HS-27A (cell line): Measurements from ENCODE around the gene LAD1.

ENCODE experiments used
- DNase-seq: peaks from one replicate; pipeline ENCODE4 v3.0.0-alpha.2; 2012; ENCODE audit warnings: low read depth, missing footprints

LAD1 gene, protein sequence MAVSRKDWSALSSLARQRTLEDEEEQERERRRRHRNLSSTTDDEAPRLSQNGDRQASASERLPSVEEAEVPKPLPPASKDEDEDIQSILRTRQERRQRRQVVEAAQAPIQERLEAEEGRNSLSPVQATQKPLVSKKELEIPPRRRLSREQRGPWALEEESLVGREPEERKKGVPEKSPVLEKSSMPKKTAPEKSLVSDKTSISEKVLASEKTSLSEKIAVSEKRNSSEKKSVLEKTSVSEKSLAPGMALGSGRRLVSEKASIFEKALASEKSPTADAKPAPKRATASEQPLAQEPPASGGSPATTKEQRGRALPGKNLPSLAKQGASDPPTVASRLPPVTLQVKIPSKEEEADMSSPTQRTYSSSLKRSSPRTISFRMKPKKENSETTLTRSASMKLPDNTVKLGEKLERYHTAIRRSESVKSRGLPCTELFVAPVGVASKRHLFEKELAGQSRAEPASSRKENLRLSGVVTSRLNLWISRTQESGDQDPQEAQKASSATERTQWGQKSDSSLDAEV

DNA sequence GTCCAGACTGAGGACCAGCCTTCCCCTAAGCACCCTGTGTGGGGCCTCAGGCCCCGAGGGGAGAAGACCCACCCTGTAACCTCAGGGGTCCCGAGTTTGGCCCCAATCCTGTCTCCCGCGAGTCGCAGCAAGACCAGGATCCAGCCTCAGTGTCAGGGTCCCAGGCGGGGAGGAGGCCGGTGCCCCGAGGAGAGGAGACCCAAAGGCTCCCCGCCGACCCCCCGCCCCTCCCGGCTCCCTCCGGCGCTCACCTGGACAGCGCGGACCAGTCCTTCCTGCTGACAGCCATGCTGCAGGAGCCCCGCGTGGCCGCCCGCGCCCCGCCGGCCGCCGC is at the start of gene LAD1:
LAD1 (minus strand) TSS at position 307 of the 334 bp plus-strand sequence; CDS start at position 289, 18 bp downstream.
- DNase-seq, result no peak

- DNase-seq, result no peak
Observed at GRCh38 chr1:201447903-201448871, 49.1 kb upstream of the LAD1 start.

DNA sequence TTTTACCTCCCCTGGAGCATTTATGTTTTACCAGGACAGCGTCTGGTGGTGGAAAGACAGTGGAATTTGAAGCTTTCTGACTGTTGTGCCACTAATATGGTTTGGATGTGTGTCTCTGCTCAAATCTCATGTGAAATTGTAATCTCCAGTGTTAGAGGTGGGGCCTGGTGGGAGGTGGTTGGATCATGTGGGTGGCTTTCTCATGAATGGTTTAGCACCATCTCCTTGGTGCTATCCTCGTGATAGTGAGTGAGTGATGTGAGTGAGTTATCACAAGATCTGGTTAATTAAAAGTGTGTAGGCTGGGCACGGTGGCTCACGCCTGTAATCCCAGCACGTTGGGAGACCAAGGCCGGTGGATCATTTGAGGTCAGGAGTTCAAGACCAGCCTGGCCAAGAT is 46.2 kb upstream of the LAD1 start:
- DNase-seq, result no peak

DNA sequence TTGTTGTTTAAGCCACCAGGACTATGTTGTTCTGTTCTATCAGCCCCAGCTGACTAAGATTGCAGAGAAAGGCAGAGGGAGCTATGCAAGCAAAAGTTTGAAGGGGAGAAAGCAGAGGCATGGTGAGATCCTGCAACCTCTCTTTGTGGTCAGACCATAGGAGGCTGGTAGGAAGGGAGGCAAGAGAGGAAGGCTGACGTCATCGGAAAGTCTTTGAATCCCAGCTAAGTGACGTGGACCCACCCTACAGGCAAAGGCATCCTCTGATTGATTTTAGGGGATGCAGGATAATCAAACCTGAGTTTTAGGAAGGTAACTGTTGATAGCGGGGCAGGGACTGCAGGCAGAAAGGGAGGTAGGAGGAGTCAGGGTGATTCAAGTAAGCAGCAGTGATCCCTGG is 45.7 kb upstream of the LAD1 start:
- no peak for DNase-seq

- DNase-seq, result no peak
Observed at GRCh38 chr1:201443747-201444146, 44.6 kb upstream of the LAD1 start.

DNA sequence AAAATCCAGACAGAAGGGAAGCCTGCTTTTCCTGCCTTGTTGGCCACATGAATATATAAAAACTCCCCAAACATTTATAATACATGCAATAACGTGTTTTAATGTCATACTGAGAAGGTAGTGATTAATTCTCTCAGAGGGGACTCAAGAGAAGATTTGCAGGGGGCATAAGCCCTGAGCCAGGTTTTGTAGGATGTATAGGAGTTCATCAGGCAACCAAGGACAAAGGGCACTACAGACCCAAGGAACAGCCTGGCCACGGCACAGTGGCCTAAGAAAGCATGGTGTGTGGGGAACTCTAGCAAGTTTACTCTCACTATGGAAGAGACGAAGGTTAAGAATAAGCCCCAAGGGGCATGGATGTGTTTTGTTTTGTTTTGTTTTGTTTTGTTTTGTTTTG is 37.8 kb upstream of the LAD1 start:
- no peak for DNase-seq

GRCh38 chr1:201436393-201436792 is 37.3 kb upstream of the LAD1 start:
- no peak for DNase-seq

DNA sequence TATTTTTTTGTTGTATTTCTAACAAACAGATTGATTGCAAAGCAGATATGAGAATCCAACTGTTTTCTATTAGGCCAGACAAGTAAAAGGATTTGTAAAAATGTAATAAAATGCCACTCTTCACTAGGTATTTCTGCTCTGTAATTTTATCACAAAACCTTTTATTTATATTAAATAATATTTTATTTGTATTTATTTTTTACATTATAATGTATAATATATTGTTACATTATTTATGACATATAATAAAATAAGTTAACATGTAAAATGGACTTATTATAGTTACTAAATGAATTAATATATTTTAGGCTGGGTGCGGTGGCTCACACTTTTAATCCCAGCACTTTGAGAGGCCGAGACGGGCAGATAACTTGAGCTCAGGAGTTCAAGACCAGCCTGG is 35.1 kb upstream of the LAD1 start:
- no peak for DNase-seq

- DNase-seq, result no peak
Observed at GRCh38 chr1:201433609-201434008, 34.5 kb upstream of the LAD1 start.

DNA sequence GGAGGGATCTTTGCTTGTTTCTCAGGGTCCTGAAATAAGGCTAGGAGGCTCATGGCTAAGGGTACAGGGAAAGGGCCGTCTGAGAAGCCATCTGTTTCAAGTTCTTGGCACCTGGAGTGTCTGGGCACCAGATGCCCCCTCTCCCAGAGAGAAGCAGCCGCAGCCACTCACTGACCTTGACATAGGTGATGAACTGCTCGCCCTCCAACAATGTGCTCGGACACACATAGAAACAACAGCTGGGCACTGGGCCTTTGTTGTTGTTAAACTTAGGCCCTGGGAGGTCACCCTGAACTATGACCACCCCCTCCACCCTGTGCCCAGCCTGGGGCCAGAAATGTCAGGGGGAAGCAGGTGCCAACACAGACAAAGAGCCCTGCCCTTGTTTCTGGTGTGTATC is 31.7 kb upstream of the LAD1 start:
- DNase-seq, result no peak

DNA sequence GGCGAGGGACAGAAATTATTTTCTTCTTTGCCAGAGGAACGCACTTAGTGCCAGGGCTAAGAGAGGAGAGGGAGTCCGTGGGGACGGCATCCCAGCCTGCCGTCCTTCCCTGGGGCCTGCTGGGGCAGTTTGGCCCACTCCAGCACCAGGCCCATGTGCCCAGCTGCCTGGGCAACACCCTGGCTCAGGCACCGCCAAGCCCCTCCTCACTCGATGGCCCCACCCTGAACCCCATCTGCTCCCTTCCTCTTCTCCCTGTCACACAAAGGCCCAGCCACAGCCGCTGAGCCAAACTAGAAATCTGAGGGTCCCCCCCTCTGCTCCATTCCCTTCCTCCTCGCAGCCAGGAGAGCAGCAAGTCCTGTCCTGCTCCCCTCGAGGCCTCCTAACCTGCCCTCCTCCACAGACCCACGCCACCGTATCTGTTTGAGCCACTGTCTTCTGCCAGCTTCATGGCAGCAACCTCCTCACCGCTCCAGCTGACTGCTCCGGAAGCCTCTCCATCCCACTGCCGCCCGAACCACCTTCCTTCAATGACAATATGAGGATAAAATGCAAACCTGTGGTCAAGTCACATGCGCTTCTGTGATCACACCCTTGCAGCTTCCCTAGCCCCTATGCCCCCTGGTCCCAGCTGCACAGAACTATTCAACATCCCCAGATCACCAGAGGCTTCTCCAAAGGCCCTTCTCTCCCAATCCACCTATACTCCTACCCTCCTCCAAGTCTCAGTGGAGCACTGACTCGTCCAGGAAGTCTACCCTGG is 30.8 kb upstream of the LAD1 start:
- DNase-seq, result no peak

DNA sequence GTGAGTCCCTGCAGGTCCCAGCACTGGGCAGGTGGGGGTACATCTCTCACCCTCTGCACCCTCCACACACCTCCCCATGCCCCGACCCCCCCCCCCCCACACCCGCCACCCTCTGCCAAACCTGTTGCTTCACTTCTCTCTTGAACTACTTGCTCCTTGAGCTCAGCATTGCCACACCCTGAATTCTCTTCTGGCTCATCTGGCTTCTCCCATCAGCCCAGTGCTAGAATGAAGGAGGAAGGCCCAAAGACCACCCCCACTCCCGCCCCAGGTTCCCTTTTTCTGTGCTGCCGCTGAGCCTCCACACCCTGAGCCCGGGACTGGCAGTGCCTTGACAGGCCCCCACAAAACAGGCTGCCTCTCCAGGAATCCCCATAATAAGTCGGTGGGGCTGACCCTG is 28.8 kb upstream of the LAD1 start:
- no peak for DNase-seq

- no peak for DNase-seq
Observed at GRCh38 chr1:201426479-201427310, 27.6 kb upstream of the LAD1 start.

GRCh38 chr1:201424146-201424545 is 25.0 kb upstream of the LAD1 start:
- no peak for DNase-seq

- DNase-seq, result no peak
Observed at GRCh38 chr1:201423655-201424054, 24.5 kb upstream of the LAD1 start.

GRCh38 chr1:201422436-201423030 is 23.4 kb upstream of the LAD1 start:
- no peak for DNase-seq

GRCh38 chr1:201422026-201422425 is 22.9 kb upstream of the LAD1 start:
- no peak for DNase-seq

- no peak for DNase-seq
Observed at GRCh38 chr1:201421041-201421440, 21.9 kb upstream of the LAD1 start.

- no peak for DNase-seq
Observed at GRCh38 chr1:201420608-201421002, 21.5 kb upstream of the LAD1 start.

DNA sequence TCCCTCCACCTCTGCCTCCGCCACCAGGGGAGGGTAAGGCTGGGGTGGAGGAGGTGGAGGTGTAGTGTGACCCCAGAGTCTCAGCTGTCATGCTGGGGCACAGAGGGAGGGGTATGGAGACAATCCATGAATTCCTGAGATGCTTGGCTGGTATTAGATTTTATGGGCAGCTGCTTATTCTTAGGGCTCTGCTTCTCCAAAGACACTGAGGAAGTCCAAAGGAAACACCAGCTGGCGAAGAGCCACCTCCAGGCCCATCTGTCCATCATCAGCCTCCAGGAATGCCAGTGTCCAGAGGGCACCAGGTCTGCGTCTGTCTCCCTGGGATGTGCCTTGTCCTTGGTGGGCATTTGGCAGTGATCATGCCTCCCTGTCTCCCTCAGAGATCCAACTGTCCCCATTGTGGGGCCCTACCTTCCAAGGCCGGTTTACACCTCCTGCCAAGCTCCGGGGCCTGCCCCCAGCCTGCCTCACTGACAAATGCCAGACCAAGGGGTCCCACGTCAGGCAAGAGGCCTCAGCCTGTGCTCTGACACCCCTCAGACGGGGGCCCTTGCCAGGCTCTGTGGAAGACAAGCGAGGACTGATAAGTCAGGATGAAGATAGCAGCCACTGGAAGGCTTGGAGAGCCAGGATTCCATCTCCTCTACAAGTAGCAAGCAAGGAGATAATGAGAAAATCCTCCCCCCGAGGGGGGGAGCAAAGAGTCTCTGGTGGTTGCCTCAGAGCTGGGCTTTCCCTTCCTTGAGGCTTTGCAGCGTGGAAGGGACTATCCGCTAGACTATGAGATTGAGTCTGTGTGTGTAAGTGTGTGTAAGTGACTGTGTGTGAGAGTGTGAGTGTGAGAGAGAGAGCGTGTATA is 20.9 kb upstream of the LAD1 start:
- DNase-seq, result peak; percentile 11
